HepG2 (cell line): ENCODE measurements around the gene FAM81A. TPM values are rescaled to one million over a fixed set of nuclear protein-coding genes. Genes with fewer than 3 reads are reported as not detected.

Source experiments
- ATAC-seq: fragments of 200-7000 bp; cut with Tn5 transposase; 3 replicates; pipeline ENCODE4 v1.9.1; 2020; ENCODE audit warnings: mild to moderate bottlenecking, moderate library complexity
- BruUV-seq: library from RNA; stranded (reverse); fragments of 400-500 nt; replicated peaks from 2 replicates; lab custom pipeline; 2021; lab: Mats Ljungman, UMichigan
- CTCF ChIA-PET: fragments of 300-600 bp; formaldehyde crosslinking; extraction: SDS; loops from one replicate; lab custom pipeline; 2021; ENCODE audit warnings: low total read pairs, inconsistent platforms, low intra/inter-chr PET ratio; lab: Yijun Ruan, JAX
- POLR2A ChIA-PET: fragments of 350-600 bp; sonication (Branson Sonifier 250); formaldehyde crosslinking; loops from one replicate; lab custom pipeline; 2020; ENCODE audit warnings: antibody characterized with exemption, inconsistent platforms; lab: Yijun Ruan, JAX
- DNase-seq: peaks from one replicate; pipeline ENCODE4 v3.0.0-alpha.2; 2015; ENCODE audit warnings: low spot score
- FAIRE-seq: peaks from 3 replicates; lab custom pipeline; 2011; peaks lifted over from hg19 to GRCh38; lab: Jason Lieb, UNC
- H2AFZ ChIP-seq: one replicate; pipeline ENCODE4 v1.6.1; 2011; ENCODE audit warnings: low read length, inconsistent platforms
- H3K27ac ChIP-seq: fragments of 300-600 bp; 3 replicates; pipeline ENCODE4 v1.8.0; 2011; ENCODE audit warnings: mixed run types, mild to moderate bottlenecking, mixed read lengths, low read length, inconsistent platforms; ENCODE audit not compliant: insufficient read depth; ENCODE audit errors: extremely low read length
- H3K27me3 ChIP-seq, 2 experiments: fragments of 200-600 bp in 1 of 2; 2 replicates in 1 of 2; 3 replicates in 1 of 2; pipeline versions ENCODE4 v1.6.0 to v1.8.0; 2011; ENCODE audit warnings: low read length in 2 of 2, mild to moderate bottlenecking in 2 of 2, moderate library complexity in 2 of 2, inconsistent platforms in 1 of 2; ENCODE audit not compliant: insufficient read depth in 2 of 2, control insufficient read depth in 1 of 2
- H3K36me3 ChIP-seq, 2 experiments: fragments of 200-600 bp in 1 of 2; replicated peaks in 1 of 2; 2 replicates in 1 of 2; 3 replicates in 1 of 2; pipeline versions ENCODE4 v1.5.1 to v1.8.0; 2011; ENCODE audit warnings: low read length in 2 of 2, inconsistent platforms in 1 of 2; ENCODE audit not compliant: insufficient read depth in 2 of 2, control insufficient read depth in 1 of 2
- H3K4me1 ChIP-seq: 2 replicates; pipeline ENCODE4 v1.5.1; 2012; ENCODE audit warnings: low read length, inconsistent platforms; ENCODE audit not compliant: insufficient read depth
- H3K4me2 ChIP-seq: 2 replicates; pipeline ENCODE4 v1.6.0; 2011; ENCODE audit warnings: low read depth, low read length, inconsistent platforms
- H3K4me3 ChIP-seq, 3 experiments: fragments of 200-600 bp in 1 of 3; sonication (generic), shearing (Covaris generic) in 1 of 3; replicated peaks in 1 of 3; 2 replicates each; pipeline ENCODE4 v1.5.1; 2011 to 2016; ENCODE audit warnings: low read length in 3 of 3, inconsistent platforms in 2 of 3, low read depth in 2 of 3, mild to moderate bottlenecking in 2 of 3, control low read depth in 1 of 3, mixed read lengths in 1 of 3; ENCODE audit not compliant: insufficient read depth in 1 of 3
- H3K79me2 ChIP-seq: one replicate; pipeline ENCODE4 v1.6.1; 2011; ENCODE audit warnings: low read length, inconsistent platforms; ENCODE audit not compliant: insufficient read depth
- H3K9ac ChIP-seq: 2 replicates; pipeline ENCODE4 v1.6.0; 2011; ENCODE audit warnings: mild to moderate bottlenecking, low read depth, low read length, inconsistent platforms; ENCODE audit not compliant: insufficient read depth
- H3K9me3 ChIP-seq: 2 replicates; pipeline ENCODE4 v1.5.1; 2012; ENCODE audit warnings: mild to moderate bottlenecking, low read length
- H4K20me1 ChIP-seq: 2 replicates; pipeline ENCODE4 v1.6.0; 2011; ENCODE audit warnings: inconsistent platforms, mild to moderate bottlenecking, low read length, moderate library complexity; ENCODE audit not compliant: insufficient read depth
- CHD2 ChIP-seq: IDR thresholded peaks from 2 replicates; pipeline ENCODE4 v1.6.1; 2011; ENCODE audit warnings: low read depth, low read length, improper control_type of control experiment
- EED ChIP-seq: sonication (generic); formaldehyde crosslinking; IDR thresholded peaks from 2 replicates; pipeline ENCODE4 v1.5.0; 2020; ENCODE audit warnings: mild to moderate bottlenecking, missing genetic modification reagents
- ELF4 ChIP-seq: sonication (generic); formaldehyde crosslinking; IDR thresholded peaks from 2 replicates; pipeline ENCODE4 v1.5.0; 2020; ENCODE audit warnings: missing genetic modification reagents, mild to moderate bottlenecking, moderate library complexity, borderline replicate concordance
- MIER2 ChIP-seq: IDR thresholded peaks from 2 replicates; pipeline ENCODE4 v1.6.1; 2016; ENCODE audit warnings: missing biosample characterization, missing genetic modification reagents
- ZNF543 ChIP-seq: sonication (generic); formaldehyde crosslinking; IDR thresholded peaks from 2 replicates; pipeline ENCODE4 v1.4.0; 2020; ENCODE audit warnings: mild to moderate bottlenecking, missing genetic modification reagents
- WGBS: methylation state at CpG from one replicate; pipeline ENCODE4 v1.1.6; 2017; ENCODE audit warnings: low lambda C conversion rate; 5-methylcytosine and 5-hydroxymethylcytosine counted together
- in situ Hi-C: cut with HindIII; loops from 2 replicates; pipeline ENCODE4 v1.10.0; 2017; ENCODE audit warnings: low pct_unique_long_range_greater_than_20kb; ENCODE audit not compliant: extremely low pct_ligation_motif_present
- intact Hi-C: fragments of 100-400 bp; cut with micrococcal nuclease; formaldehyde crosslinking; loops from one replicate; pipeline ENCODE4 v1.10.0; 2022; ENCODE audit not compliant: unreplicated experiment
- polyA plus RNA-seq, 8 experiments: library from polyadenylated mRNA; depleted of rRNA in 3 of 8; stranded (reverse) in 7 of 8; unstranded in 1 of 8; fragments of >200 nt; fragmentation: Illumina TruSeq in 4 of 8; extraction: Trizol in 4 of 8; gene quantifications; 2 replicates each; pipeline versions ENCODE4 v1.2.1 to v1.2.3, GENCODE V29; 2011 to 2016; ENCODE audit warnings: low read depth in 4 of 8, missing spikeins in 1 of 8, mixed read lengths in 1 of 8; ENCODE audit not compliant: insufficient read depth in 1 of 8
- total RNA-seq, 5 experiments: library from RNA; depleted of rRNA; stranded (reverse); fragments of >200 nt; fragmentation: Illumina TruSeq; extraction: Trizol; gene quantifications; 2 replicates each; pipeline ENCODE4 v1.2.3, GENCODE V29; 2016; ENCODE audit warnings: low read depth in 1 of 5
- TF ChIP-seq, protein P1 (sequence below): sonication (generic); formaldehyde crosslinking; IDR thresholded peaks from 2 replicates; pipeline ENCODE4 v1.4.0; 2020; ENCODE audit warnings: missing genetic modification reagents, borderline replicate concordance

Gene FAM81A
- total and polyA plus RNA-seq, 2 of the 13 experiments (the other 11 are each of a cell fraction or from before 2014, with no cell fraction given) = 0.09 TPM; not detected in 1

DNA sequence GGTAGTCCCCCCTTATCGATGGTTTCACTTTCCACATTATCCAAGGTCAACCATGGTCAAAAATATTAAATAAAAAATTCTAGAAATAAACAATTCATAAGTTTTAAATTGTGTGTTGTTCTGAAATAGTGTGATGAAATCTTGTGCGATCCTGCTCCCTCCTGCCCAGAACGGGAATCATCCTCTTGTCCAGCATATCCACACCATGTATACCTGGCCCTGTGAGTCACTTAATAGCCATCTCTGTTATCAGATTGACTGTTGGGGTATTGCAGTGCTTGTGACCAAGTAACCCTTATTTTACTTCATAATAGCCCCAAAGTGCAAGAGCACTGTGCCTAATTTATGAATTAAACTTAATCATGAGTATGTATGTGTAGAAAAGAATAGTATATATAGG lies 19.1 kb downstream of the FAM81A start:
- no peak for TF ChIP-seq ZNF543 (CRISPR knock-in tag)
- no peak for TF ChIP-seq CHD2
- TF ChIP-seq, protein P1, sequence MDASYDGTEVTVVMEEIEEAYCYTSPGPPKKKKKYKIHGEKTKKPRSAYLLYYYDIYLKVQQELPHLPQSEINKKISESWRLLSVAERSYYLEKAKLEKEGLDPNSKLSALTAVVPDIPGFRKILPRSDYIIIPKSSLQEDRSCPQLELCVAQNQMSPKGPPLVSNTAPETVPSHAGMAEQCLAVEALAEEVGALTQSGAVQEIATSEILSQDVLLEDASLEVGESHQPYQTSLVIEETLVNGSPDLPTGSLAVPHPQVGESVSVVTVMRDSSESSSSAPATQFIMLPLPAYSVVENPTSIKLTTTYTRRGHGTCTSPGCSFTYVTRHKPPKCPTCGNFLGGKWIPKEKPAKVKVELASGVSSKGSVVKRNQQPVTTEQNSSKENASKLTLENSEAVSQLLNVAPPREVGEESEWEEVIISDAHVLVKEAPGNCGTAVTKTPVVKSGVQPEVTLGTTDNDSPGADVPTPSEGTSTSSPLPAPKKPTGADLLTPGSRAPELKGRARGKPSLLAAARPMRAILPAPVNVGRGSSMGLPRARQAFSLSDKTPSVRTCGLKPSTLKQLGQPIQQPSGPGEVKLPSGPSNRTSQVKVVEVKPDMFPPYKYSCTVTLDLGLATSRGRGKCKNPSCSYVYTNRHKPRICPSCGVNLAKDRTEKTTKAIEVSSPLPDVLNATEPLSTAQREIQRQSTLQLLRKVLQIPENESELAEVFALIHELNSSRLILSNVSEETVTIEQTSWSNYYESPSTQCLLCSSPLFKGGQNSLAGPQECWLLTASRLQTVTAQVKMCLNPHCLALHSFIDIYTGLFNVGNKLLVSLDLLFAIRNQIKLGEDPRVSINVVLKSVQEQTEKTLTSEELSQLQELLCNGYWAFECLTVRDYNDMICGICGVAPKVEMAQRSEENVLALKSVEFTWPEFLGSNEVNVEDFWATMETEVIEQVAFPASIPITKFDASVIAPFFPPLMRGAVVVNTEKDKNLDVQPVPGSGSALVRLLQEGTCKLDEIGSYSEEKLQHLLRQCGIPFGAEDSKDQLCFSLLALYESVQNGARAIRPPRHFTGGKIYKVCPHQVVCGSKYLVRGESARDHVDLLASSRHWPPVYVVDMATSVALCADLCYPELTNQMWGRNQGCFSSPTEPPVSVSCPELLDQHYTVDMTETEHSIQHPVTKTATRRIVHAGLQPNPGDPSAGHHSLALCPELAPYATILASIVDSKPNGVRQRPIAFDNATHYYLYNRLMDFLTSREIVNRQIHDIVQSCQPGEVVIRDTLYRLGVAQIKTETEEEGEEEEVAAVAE (CRISPR knock-in tag) = no peak
- no peak for TF ChIP-seq EED
- no peak for TF ChIP-seq ELF4 (CRISPR knock-in tag)
- no peak for TF ChIP-seq MIER2 (CRISPR knock-in tag)
- TF ChIP-seq, all 625 proteins: peak for 0
- WGBS = 13% methylated on average over 3 of the region's 3 CpGs
- Histone ChIP-seq H3K4me1 (no peaks in the 10 kb centered on the region), H3K27me3 (peaks cover 3 to 20% of the 10 kb centered on the region in 2 experiments; a peak in 4 of 5 replicates), H3K4me3 (no peak overlapping the region), H3K36me3 (no peaks in the 10 kb centered on the region), H3K27ac (no peak overlapping the region), H3K9me3 (no peaks in the 10 kb centered on the region), H4K20me1 (no peaks in the 10 kb centered on the region), H3K79me2 (no peaks in the 10 kb centered on the region), H2AFZ (no peak overlapping the region), H3K9ac (no peak overlapping the region), H3K4me2 (no peak overlapping the region)
- in situ Hi-C loops = no loop called here
- no peak for DNase-seq
- no peak for ATAC-seq
- ChIA-PET CTCF (no interaction called here), POLR2A (no interaction called here)
- no peak for FAIRE-seq
- no TSS peak for BruUV-seq
- intact Hi-C loops = no loop called here
